Measurements from ENCODE around the gene NEDD9. TPM values are rescaled to one million over a fixed set of nuclear protein-coding genes. Genes with fewer than 3 reads are reported as not detected.

Gene NEDD9
- total and polyA plus RNA-seq, 10 of the 15 experiments (the other 5 are each of a cell fraction or from before 2014, with no cell fraction given) = 4.9 to 92.6 (median 14.6) TPM

- no peak for TF ChIP-seq ZNF24 (IDR thresholded peaks at IDR 0.05)
Measured at GRCh38 chr6:11188161-11188915, 44.1 kb downstream of the NEDD9 start (continued).

- no peak overlapping the region for H3K27ac ChIP-seq (ENCODE audit: control insufficient read depth, insufficient read depth)
- in situ Hi-C loops (cut with MboI) = no loop called here
- BruUV-seq (replicated peaks) = no TSS peak
- H3K36me3 ChIP-seq (ENCODE audit: control insufficient read depth in 2 of 2, insufficient read depth in 2 of 2, low read length in 1 of 2) = peaks cover 11 to 48% of the 10 kb centered on the region in 2 experiments
- RAD21 ChIA-PET (ENCODE audit: unreplicated experiment) = no interaction called here
- no peak overlapping the region for H3K4me3 ChIP-seq
- H3K27me3 ChIP-seq (replicated peaks in 1 of 2; ENCODE audit: control insufficient read depth in 2 of 2, insufficient read depth in 2 of 2, low read length in 1 of 2) = no peaks in the 10 kb centered on the region
- H3K79me2 ChIP-seq (ENCODE audit: control insufficient read depth, insufficient read depth, low read length) = no peaks in the 10 kb centered on the region; the same call in 1 of the 2 replicates
- CTCF ChIA-PET = interaction anchor here (1.1 to 2.9 kb wide), 4 partner anchors 13 to 308 kb away, joined by 3 to 13 read pairs (median 4); no protein-coding TSS in a partner anchor
- SMC1A ChIA-PET (ENCODE audit: uncharacterized antibody, unreplicated experiment) = interaction anchor here (0.5 to 1.0 kb wide), 3 partner anchors 15 to 578 kb away, joined by 3 to 4 read pairs (median 3); no protein-coding TSS in a partner anchor
- FAIRE-seq = no peak
- 82% methylated on average over 6 of the region's 6 CpGs for WGBS (ENCODE audit: insufficient coverage, insufficient replicate concordance, low lambda C conversion rate, missing lambda C conversion rate)
- H3K4me1 ChIP-seq (ENCODE audit: control insufficient read depth, insufficient read depth, low read length) = no peaks in the 10 kb centered on the region
- H3K9me3 ChIP-seq (replicated peaks; ENCODE audit: control insufficient read depth, insufficient read depth, low read length) = no peaks in the 10 kb centered on the region
- intact Hi-C loops (cut with micrococcal nuclease; ENCODE audit: unreplicated experiment) = no loop called here
- no peak for DNase-seq (ENCODE audit: low read depth, low spot score)
- ATAC-seq = no peak
- H3K4me2 ChIP-seq (ENCODE audit: control insufficient read depth, insufficient read depth) = no peak overlapping the region
- no peaks in the 10 kb centered on the region for H4K20me1 ChIP-seq (ENCODE audit: control insufficient read depth, insufficient read depth)
- no peak overlapping the region for H2AFZ ChIP-seq (ENCODE audit: control insufficient read depth, low read depth, low read length)
- H3K9ac ChIP-seq (ENCODE audit: control insufficient read depth, insufficient read depth, low read length) = no peak overlapping the region
- POLR2A ChIA-PET = no interaction called here
- TF ChIP-seq MYB (IDR thresholded peaks at IDR 0.05; ENCODE audit: borderline replicate concordance, low read depth, low read length) (no peak), NKRF (conservative IDR thresholded peaks at IDR 0.05) (no peak), E2F8 (IDR thresholded peaks at IDR 0.05; ENCODE audit: low read depth, partially characterized antibody) (no peak), ZZZ3 (IDR thresholded peaks at IDR 0.05; ENCODE audit: control insufficient read depth, insufficient read length, low read depth) (no peak), BACH1 (IDR thresholded peaks at IDR 0.05; ENCODE audit: borderline replicate concordance) (no peak), ESRRA (IDR thresholded peaks at IDR 0.05; ENCODE audit: low read length) (no peak), ZBTB11 (CRISPR knock-in tag; IDR thresholded peaks at IDR 0.05) (no peak), TAF1 (IDR thresholded peaks at IDR 0.05; ENCODE audit: borderline replicate concordance, low read depth, low read length) (no peak), EED (IDR thresholded peaks at IDR 0.05; ENCODE audit: low read depth) (no peak), NRF1 (conservative IDR thresholded peaks at IDR 0.05; ENCODE audit: low read depth, low read length) (no peak), PML (IDR thresholded peaks at IDR 0.05; ENCODE audit: low read length) (no peak)
Measured at GRCh38 chr6:11187301-11187700, 45.2 kb downstream of the NEDD9 start.

Data from GM12878 (cell line).